Measurements from ENCODE around the gene PARP8.
"Not testable (repeated sequence)": the region's sequence is repeated elsewhere in the genome, so short reads cannot be mapped to it uniquely, and the experiment has no call there.

The PARP8 gene

GRCh38 chr5:50791813-50792212, 125.4 kb downstream of the PARP8 start:
- DNase-seq, result no peak

- DNase-seq, result no peak
Measured at GRCh38 chr5:50792843-50793242, 126.4 kb downstream of the PARP8 start.

DNA sequence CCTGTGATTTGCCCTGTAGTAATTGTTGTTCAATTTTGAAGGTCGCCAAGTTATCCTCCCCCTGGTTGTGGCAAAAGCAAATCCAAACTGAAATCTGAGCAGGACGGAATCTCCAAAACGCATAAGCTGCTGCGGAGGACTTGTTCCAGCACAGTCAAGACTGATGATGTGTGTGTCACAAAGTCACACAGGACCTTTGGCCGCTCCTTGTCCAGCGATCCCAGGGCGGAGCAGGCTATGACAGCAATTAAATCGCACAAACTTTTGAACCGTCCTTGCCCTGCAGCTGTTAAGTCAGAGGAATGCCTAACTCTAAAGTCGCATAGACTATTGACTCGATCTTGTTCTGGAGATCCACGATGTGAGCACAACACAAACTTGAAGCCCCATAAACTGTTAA, 128.4 kb downstream of the PARP8 start:
- no peak for DNase-seq

- DNase-seq, result no peak
Measured at GRCh38 chr5:50798002-50798401, 131.6 kb downstream of the PARP8 start.

GRCh38 chr5:50799596-50799995, 133.2 kb downstream of the PARP8 start:
- DNase-seq, result no peak

DNA sequence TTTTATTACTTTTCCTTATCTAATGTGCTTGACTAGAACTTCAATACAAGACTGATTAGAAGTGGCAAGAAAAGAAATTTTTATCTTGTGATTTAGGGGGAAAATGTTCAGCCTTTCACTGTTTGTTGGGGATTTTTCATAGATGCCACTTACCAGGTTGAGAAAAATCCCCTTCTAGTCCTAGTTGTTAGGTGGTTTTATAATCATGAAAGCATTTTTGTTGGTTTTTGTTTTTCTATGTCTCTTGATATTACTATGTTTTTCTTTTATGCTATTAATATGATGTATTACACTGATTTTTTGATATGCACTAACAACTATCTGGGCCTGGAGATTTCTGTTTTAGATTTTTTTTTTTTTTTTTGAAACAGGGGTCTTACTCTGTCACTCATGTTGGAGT, 134.0 kb downstream of the PARP8 start:
- DNase-seq, result no peak

- no peak for DNase-seq
Measured at GRCh38 chr5:50807661-50808060, 141.2 kb downstream of the PARP8 start.

DNA sequence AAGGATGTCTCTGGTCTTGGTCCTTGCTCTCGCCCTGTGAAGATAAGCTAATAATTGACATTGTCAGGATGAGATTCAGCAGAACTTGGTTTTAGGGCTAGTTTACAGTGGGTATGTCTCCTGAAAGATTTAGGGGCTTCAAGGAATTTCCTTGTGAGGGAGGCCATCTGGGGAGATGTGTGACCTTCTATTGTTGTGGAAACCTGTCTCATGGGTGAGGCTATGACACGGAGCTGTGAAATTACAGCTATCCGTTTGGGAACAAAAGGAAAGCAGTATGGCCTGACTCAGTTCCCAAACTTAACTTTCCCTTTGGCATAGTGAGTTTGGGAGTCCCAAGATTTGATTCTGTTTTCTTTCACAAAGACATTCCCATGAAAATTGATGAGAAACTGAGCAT, 142.0 kb downstream of the PARP8 start:
- DNase-seq, result no peak

- DNase-seq, result not testable (repeated sequence)
Measured at GRCh38 chr5:50811746-50812145, 145.3 kb downstream of the PARP8 start.

DNA sequence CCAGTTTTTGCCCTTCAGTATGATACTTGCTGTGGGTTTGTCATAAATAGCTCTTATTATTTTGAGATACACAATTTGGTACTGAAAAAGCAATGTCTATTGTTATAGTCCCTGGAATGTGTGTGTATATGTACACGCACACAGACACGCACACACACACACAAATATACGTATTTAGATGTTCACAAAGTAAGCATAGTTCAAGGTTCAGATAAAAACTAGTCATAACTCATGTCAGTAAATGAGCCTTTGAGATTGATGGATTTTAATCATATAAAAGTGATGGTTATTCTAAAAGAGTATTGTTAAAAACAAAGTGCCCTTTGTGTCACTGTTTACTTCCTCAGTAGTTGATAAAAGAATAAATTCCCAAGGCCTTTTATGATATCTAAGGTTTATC, 147.3 kb downstream of the PARP8 start:
- no peak for DNase-seq

- DNase-seq, result no peak
Measured at GRCh38 chr5:50814556-50814955, 148.1 kb downstream of the PARP8 start.

- DNase-seq, result no peak
Measured at GRCh38 chr5:50822046-50822445, 155.6 kb downstream of the PARP8 start.

- DNase-seq, result no peak
Measured at GRCh38 chr5:50822761-50823160, 156.3 kb downstream of the PARP8 start.

DNA sequence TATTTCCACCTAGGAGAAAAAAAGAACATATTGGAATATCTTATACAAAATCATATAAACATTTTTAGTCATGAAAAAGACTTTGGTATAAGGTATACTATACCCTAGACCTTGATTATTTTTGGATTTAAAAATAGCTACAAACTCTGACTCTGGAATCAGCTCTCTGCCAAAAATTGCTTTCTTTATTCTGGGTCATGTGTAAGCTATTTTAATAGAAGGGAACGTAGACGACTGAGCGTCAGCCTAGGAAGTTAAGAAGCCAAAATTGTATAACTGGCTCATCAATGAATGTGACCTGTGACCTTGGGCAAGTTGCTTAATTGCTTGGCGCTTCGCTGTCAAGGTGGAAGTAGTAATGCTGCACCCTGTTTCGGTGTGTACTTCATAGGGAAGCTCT, 157.1 kb downstream of the PARP8 start:
- DNase-seq, result no peak

GRCh38 chr5:50824109-50824508, 157.7 kb downstream of the PARP8 start:
- DNase-seq, result no peak

- DNase-seq, result no peak
Measured at GRCh38 chr5:50827516-50828247, 161.2 kb downstream of the PARP8 start.

DNA sequence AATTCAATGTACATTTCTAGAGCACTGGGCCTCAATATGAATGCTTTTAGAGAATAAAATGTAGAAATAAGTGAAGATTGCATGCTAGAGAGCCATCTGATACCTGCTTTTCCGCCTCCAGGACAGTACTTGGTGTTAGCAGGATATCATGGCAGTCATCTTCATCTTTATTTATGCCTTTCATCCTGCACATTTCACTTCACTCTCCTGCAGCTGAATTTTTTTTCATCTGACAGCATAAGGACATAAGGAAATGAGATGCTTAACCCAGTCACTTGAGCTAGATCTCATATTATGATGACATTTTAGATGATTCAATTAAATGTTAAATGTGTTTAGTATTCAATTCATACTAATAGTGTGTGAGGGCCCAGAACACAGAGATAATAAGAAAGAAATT, 162.6 kb downstream of the PARP8 start:
- DNase-seq, result no peak

- no peak for DNase-seq
Measured at GRCh38 chr5:50832657-50833284, 166.3 kb downstream of the PARP8 start.

DNA sequence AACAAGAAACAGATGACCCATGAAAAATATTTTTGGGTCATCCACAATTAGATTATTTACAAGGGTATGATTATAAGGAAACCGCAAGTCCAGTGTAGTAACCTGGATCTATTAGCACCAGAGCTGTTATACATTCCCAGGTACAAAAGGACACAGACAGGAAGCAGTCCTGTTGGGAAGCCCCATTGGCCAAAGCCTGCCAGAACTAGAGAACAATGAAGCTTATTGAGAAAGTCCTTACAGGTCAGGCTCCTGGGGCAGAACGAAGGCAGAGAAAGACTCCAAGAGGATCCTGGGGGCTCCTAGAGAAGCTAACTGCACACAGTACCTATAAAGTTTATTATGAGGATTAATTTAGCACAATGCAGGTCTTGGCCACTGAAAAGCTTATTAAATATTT, 169.9 kb downstream of the PARP8 start:
- DNase-seq, result no peak

DNA sequence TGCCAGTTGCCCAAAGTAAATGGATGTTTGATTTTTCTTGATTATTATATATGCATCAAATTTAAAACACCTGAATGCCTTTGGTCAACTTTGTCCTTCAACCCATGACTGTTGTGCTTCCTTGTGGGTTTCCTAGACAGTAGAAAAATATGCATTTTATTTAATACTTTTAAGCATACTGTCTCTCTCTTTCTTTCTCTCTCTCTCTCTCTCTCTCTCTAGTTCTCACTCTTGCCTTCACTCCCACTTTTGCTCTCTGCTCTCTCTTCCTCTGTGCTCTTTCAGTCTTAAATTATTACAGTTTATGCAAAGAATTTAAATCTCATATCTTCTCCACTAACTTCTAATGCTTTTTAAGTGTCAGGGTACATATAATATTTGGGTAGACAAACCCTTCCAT, 173.0 kb downstream of the PARP8 start:
- DNase-seq, result no peak

DNA sequence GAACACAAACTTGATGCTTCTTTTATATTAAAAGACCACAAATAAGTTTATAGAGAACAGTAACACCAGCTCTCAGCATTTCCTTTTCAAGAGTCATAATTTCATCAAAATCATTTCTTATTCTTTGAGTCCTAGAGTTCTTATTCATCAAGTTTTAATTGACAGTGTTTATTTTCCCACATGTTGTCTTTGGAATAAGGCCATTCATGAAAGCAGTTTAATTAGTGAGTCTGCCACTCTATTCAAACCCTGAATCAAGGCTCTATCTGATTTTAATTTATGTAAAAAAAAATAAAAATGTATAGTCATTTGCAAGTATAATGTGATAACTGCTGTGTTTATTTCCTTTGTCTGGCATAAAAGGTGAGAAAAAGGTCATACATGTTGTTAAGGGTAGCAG, 176.7 kb downstream of the PARP8 start:
- DNase-seq, result no peak

DNA sequence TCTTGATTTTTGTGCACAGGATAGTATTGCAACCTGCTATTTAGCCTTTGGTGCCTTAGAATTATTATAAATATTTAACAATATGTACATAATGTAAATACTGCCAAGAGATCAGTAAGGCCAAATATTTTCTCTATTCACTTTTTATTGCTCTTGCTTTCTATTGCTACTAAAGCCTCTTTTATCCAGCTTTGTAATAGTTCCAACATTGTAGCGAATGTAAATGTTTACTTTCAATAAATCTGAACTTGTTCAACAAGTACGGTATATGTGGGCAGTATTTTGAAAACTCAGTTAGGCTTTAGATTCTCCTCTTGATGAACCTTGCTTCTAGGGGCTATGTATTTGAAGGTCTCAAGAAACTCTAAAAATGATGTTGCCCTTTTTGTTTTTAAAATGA, 179.8 kb downstream of the PARP8 start:
- no peak for DNase-seq

- no peak for DNase-seq
Measured at GRCh38 chr5:50849554-50849953, 183.1 kb downstream of the PARP8 start.

- DNase-seq, result no peak
Measured at GRCh38 chr5:50853151-50853550, 186.7 kb downstream of the PARP8 start.

DNA sequence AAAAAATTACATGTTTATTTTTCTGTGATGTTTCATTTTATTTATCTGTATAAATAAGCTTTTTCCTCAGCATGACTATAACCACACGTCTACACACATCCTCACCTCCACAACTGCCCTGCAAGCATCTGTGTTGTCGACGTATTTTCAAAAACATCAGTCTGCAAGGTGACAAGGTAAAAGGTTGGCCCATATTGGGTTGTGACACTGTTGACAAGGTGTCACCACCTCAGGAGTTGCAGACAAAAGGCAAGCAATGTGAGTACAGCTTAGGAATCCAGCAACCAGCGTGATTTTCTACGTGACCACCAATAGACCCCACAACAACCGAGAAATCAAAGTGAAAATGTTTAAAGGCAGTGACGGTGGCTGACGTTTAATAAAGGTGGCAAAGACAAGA, 187.6 kb downstream of the PARP8 start:
- DNase-seq, result no peak
